ENCODE results near the gene AUTS2.

DNA sequence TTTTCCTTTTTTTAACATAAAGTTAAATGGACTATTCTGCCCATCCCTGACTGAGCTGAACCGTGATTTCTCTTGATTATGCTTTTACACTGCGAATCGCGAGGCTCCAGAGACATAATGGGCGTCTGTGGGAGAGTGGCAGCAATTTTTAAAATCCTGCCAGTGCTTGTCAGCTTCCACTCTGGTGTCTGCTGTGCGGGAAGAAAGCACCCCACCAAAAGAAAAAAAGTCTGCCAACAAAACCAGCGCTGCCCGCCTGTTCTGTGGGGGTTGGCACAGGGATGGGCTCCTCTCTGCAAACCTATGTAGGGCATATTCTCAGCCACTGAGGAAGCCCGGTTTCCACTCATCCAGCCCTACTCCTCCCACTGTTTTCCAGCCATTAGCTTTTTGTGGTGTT is 941.3 kb downstream of the AUTS2 start:
- TF ChIP-seq, protein P1, sequence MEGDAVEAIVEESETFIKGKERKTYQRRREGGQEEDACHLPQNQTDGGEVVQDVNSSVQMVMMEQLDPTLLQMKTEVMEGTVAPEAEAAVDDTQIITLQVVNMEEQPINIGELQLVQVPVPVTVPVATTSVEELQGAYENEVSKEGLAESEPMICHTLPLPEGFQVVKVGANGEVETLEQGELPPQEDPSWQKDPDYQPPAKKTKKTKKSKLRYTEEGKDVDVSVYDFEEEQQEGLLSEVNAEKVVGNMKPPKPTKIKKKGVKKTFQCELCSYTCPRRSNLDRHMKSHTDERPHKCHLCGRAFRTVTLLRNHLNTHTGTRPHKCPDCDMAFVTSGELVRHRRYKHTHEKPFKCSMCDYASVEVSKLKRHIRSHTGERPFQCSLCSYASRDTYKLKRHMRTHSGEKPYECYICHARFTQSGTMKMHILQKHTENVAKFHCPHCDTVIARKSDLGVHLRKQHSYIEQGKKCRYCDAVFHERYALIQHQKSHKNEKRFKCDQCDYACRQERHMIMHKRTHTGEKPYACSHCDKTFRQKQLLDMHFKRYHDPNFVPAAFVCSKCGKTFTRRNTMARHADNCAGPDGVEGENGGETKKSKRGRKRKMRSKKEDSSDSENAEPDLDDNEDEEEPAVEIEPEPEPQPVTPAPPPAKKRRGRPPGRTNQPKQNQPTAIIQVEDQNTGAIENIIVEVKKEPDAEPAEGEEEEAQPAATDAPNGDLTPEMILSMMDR (IDR thresholded peaks at IDR 0.05): no peak
- TF ChIP-seq POLR2AphosphoS5 (IDR thresholded peaks at IDR 0.05): no peak
- TF ChIP-seq POLR2A (IDR thresholded peaks at IDR 0.05): no peak
